GM12874 (cell line): ENCODE results near the gene C7orf57.

Experiments
- CTCF ChIP-seq: IDR thresholded peaks from 2 replicates; pipeline ENCODE4 v1.5.1; 2011; ENCODE audit warnings: low read depth, mild to moderate bottlenecking, control low read depth, low read length, moderate library complexity; ENCODE audit not compliant: insufficient read depth

C7orf57 gene

GRCh38 chr7:48049850-48050249 is 14.5 kb downstream of the C7orf57 start:
- no peak for TF ChIP-seq CTCF

GRCh38 chr7:48052748-48053147 is 17.4 kb downstream of the C7orf57 start:
- TF ChIP-seq CTCF = no peak

- no peak for TF ChIP-seq CTCF
Observed at GRCh38 chr7:48053736-48054135, 18.4 kb downstream of the C7orf57 start.

- no peak for TF ChIP-seq CTCF
Observed at GRCh38 chr7:48058990-48059389, 23.6 kb downstream of the C7orf57 start.

- TF ChIP-seq CTCF = no peak
Observed at GRCh38 chr7:48059706-48060105, 24.4 kb downstream of the C7orf57 start.

GRCh38 chr7:48063985-48064384 is 28.6 kb downstream of the C7orf57 start:
- TF ChIP-seq CTCF = no peak

GRCh38 chr7:48067475-48067874 is 32.1 kb downstream of the C7orf57 start:
- no peak for TF ChIP-seq CTCF

- TF ChIP-seq CTCF = no peak
Observed at GRCh38 chr7:48074204-48074654, 38.9 kb downstream of the C7orf57 start.
